Endothelial cell of umbilical vein (primary cell): ENCODE data around the gene SPAST.

Experiments
- EZH2 ChIP-seq: IDR thresholded peaks from 2 replicates; pipeline ENCODE4 v1.6.1; 2012; ENCODE audit warnings: borderline replicate concordance, low read depth, mild to moderate bottlenecking, moderate library complexity, low read length, inconsistent platforms; ENCODE audit not compliant: severe bottlenecking
- GATA2 ChIP-seq: IDR thresholded peaks from 2 replicates; pipeline ENCODE4 v1.7.0; 2011; ENCODE audit warnings: low read depth, mild to moderate bottlenecking, moderate library complexity, mixed read lengths, low read length; ENCODE audit not compliant: insufficient read length, insufficient read depth
- JUN ChIP-seq: IDR thresholded peaks from 2 replicates; pipeline ENCODE4 v1.6.1; 2011; ENCODE audit warnings: borderline replicate concordance, low read depth; ENCODE audit not compliant: insufficient read length, insufficient read depth
- MYC ChIP-seq: IDR thresholded peaks from one replicate; pipeline ENCODE4 v1.6.1; 2011; ENCODE audit warnings: mild to moderate bottlenecking, low read depth, low read length
- POLR2A ChIP-seq: IDR thresholded peaks from 2 replicates; pipeline ENCODE4 v1.6.1; 2012; ENCODE audit warnings: low read depth, mild to moderate bottlenecking, control low read depth, low read length
- POLR2AphosphoS5 ChIP-seq: IDR thresholded peaks from 2 replicates; pipeline ENCODE4 v1.6.1; 2012; ENCODE audit warnings: low read depth, mild to moderate bottlenecking, control low read depth, low read length, moderate library complexity; ENCODE audit not compliant: insufficient read depth
- TF ChIP-seq, protein P1 (sequence below): IDR thresholded peaks from 2 replicates; pipeline ENCODE4 v1.6.1; 2011; ENCODE audit not compliant: insufficient read depth, insufficient read length
- TF ChIP-seq, protein P2 (sequence below), 2 donors: IDR thresholded peaks; 1 replicate in 1 of 2; 2 replicates in 1 of 2; pipeline ENCODE4 v1.5.1; 2011; ENCODE audit warnings: low read length in 2 of 2, mild to moderate bottlenecking in 2 of 2, moderate library complexity in 2 of 2, control low read depth in 1 of 2, inconsistent platforms in 1 of 2, low read depth in 1 of 2; ENCODE audit not compliant: insufficient read depth in 1 of 2; ENCODE audit errors: extremely low read depth in 1 of 2

- TF ChIP-seq EZH2 (no peak), JUN (no peak), POLR2AphosphoS5 (no peak), POLR2A (no peak), MYC (no peak), GATA2 (no peak)
- TF ChIP-seq, protein P1, sequence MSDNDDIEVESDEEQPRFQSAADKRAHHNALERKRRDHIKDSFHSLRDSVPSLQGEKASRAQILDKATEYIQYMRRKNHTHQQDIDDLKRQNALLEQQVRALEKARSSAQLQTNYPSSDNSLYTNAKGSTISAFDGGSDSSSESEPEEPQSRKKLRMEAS: no peak
- TF ChIP-seq, protein P2, sequence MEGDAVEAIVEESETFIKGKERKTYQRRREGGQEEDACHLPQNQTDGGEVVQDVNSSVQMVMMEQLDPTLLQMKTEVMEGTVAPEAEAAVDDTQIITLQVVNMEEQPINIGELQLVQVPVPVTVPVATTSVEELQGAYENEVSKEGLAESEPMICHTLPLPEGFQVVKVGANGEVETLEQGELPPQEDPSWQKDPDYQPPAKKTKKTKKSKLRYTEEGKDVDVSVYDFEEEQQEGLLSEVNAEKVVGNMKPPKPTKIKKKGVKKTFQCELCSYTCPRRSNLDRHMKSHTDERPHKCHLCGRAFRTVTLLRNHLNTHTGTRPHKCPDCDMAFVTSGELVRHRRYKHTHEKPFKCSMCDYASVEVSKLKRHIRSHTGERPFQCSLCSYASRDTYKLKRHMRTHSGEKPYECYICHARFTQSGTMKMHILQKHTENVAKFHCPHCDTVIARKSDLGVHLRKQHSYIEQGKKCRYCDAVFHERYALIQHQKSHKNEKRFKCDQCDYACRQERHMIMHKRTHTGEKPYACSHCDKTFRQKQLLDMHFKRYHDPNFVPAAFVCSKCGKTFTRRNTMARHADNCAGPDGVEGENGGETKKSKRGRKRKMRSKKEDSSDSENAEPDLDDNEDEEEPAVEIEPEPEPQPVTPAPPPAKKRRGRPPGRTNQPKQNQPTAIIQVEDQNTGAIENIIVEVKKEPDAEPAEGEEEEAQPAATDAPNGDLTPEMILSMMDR (IDR thresholded peaks at IDR 0.05; ENCODE audit: extremely low read depth in 1 of 2, insufficient read depth in 1 of 2, low read depth in 1 of 2, low read length in 2 of 2): no peak
Measured at GRCh38 chr2:32119161-32119560, 55.8 kb downstream of the SPAST start.
